NCI-H1105 (cell line): ENCODE data around the gene MST1R.

Source experiments
- DNase-seq: peaks from one replicate; lab custom pipeline; 2025; lab: John Stamatoyannopoulos, UW

Gene MST1R

GRCh38 chr3:49839193-49839809 is 64.4 kb downstream of the MST1R start:
- peak; percentile 30 for DNase-seq
